ENCODE data around the gene CLCA1. TPM values are rescaled to one million over a fixed set of nuclear protein-coding genes. Genes with fewer than 3 reads are reported as not detected.

Gene CLCA1
- total and polyA plus RNA-seq, 8 donors: 0.05 to 0.44 (median 0.11) TPM; not detected in 5

DNA sequence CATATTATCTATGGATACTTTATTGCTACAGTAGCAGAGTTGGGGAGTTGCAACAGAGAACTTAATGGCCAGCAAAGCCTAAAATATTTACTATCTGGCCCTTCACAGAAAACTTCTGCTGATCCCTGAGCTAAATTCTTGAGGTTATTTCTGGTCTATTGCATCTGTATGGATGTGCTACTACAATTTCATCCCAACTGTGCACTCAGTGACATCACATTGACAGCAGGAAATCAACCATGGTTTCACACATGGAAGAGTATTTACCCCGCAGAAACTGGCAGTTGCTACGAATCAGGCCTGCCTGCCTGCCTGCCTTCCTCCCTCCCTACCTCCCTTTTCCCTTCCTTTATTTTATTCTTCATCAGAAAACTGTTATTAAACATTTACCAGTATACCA lies 32.7 kb upstream of the CLCA1 start:
- FAIRE-seq (no peak), DNase-seq (no peak), ATAC-seq (peak in 1 of 4 donors; percentile 51)
- intact Hi-C loops (cut with DNase I): no loop called here
- H3K9me3 ChIP-seq: no peaks in the 10 kb centered on the region
- H3K27ac ChIP-seq: no peak overlapping the region
- H3K4me1 ChIP-seq: no peaks in the 10 kb centered on the region
- no peaks in the 10 kb centered on the region for H3K27me3 ChIP-seq
- no peaks in the 10 kb centered on the region for H3K36me3 ChIP-seq
- 74 to 78% methylated on average over 2 of the region's 2 CpGs for WGBS, 2 donors
- no peak overlapping the region for H3K4me3 ChIP-seq
- TF ChIP-seq, protein P1, sequence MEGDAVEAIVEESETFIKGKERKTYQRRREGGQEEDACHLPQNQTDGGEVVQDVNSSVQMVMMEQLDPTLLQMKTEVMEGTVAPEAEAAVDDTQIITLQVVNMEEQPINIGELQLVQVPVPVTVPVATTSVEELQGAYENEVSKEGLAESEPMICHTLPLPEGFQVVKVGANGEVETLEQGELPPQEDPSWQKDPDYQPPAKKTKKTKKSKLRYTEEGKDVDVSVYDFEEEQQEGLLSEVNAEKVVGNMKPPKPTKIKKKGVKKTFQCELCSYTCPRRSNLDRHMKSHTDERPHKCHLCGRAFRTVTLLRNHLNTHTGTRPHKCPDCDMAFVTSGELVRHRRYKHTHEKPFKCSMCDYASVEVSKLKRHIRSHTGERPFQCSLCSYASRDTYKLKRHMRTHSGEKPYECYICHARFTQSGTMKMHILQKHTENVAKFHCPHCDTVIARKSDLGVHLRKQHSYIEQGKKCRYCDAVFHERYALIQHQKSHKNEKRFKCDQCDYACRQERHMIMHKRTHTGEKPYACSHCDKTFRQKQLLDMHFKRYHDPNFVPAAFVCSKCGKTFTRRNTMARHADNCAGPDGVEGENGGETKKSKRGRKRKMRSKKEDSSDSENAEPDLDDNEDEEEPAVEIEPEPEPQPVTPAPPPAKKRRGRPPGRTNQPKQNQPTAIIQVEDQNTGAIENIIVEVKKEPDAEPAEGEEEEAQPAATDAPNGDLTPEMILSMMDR (IDR thresholded peaks at IDR 0.05): no peak

DNA sequence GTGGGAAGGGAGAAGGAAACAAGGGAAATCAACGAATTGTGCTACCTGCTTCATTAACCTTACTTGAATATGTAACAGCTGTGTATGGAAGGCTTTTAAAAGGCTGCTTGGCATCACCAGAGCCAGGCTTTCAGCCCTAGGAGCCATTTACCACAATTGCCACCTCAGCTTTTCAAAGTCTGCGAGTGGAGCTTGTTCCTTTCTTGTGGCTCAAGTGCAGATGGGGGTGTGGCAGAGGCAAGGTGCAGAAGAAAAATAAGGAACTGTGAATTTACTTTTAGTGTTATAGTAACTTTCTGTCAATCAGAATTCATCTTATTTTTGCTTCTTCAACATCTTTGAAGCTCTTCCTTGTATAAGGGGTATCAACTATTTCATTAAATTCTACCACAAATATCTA lies 27.1 kb upstream of the CLCA1 start:
- DNase-seq: no peak
- intact Hi-C loops (cut with DNase I): no loop called here
- FAIRE-seq: no peak
- no peak overlapping the region for H3K27ac ChIP-seq
- no peaks in the 10 kb centered on the region for H3K36me3 ChIP-seq
- TF ChIP-seq, protein P1 (IDR thresholded peaks at IDR 0.05): no peak
- H3K27me3 ChIP-seq: no peaks in the 10 kb centered on the region
- H3K9me3 ChIP-seq: no peaks in the 10 kb centered on the region
- no peak for ATAC-seq
- H3K4me1 ChIP-seq: no peaks in the 10 kb centered on the region
- 54 to 63% methylated on average over 2 of the region's 2 CpGs for WGBS, 2 donors
- no peak overlapping the region for H3K4me3 ChIP-seq

DNA sequence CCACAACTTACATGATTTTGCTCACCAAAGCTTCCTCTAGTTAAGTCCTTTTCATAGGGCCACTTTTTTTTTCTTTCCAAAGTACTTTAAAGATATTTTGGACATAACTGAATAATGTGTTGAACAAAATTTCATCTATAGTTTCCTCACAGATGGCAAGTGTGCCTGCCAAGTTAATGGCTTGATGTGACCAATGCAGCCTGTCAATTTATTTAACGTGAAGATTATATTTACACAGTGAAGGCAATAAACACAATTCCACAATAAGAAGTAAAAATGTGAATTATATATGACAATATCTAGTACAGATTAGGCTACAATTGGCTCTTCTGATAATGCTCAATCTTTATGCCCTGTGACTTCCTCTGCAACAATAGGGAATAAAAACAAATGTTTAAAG lies 26.7 kb upstream of the CLCA1 start:
- TF ChIP-seq, protein P1 (IDR thresholded peaks at IDR 0.05): no peak
- no peak overlapping the region for H3K27ac ChIP-seq
- no peaks in the 10 kb centered on the region for H3K4me1 ChIP-seq
- no peak for ATAC-seq
- 26 to 37% methylated on average over 1 of the region's 1 CpG for WGBS, 2 donors
- intact Hi-C loops (cut with DNase I): no loop called here
- no peaks in the 10 kb centered on the region for H3K36me3 ChIP-seq
- H3K4me3 ChIP-seq: no peak overlapping the region
- H3K9me3 ChIP-seq: no peaks in the 10 kb centered on the region
- DNase-seq: no peak
- no peak for FAIRE-seq
- H3K27me3 ChIP-seq: no peaks in the 10 kb centered on the region

DNA sequence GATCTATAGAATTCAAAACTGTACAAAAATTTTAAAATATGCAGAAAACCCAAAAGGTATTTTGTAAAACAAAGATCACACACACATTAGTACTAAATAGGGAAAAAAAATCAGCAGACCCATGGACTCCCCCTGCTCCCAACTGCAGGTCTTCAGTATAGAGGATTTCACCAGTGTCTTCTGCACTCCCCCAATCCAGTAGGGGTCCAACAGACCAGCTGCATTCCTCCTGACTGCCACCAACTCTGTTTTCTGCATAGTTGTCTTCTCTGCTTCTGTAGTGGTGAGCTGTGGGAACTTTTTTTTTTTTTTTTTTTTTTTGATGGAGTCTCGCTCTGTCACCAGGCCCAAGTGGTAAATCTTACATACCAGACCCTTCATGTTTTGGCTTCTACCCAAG lies 22.8 kb upstream of the CLCA1 start:
- DNase-seq (no peak), FAIRE-seq (no peak), ATAC-seq (no peak)
- TF ChIP-seq, protein P1 (IDR thresholded peaks at IDR 0.05): no peak
- Histone ChIP-seq H3K4me3 (no peak overlapping the region), H3K36me3 (no peaks in the 10 kb centered on the region), H3K27me3 (no peaks in the 10 kb centered on the region), H3K4me1 (no peaks in the 10 kb centered on the region), H3K9me3 (no peaks in the 10 kb centered on the region), H3K27ac (no peak overlapping the region)
- WGBS, 2 donors: 92 to 100% methylated on average over 1 of the region's 1 CpG
- intact Hi-C loops (cut with DNase I): no loop called here

DNA sequence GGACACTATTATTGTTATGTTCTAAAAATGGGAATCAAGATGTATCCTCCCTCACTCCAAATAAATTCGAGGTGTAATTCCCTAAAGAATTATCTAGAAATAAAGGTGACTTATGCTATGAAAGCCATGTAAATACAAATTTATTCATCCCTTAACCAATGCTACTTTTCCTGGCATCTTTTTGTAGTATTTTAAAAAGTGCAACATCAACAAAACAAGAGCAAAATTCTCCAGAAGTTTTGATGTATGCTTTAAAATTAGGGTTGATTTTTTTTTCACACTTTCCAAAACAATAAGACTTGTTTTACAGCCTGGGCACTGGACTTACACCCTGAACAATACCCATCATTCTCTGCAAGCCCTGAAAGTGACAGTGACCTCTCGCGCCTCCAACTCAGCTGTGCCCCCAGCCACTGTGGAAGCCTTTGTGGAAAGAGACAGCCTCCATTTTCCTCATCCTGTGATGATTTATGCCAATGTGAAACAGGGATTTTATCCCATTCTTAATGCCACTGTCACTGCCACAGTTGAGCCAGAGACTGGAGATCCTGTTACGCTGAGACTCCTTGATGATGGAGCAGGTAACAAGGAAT lies 21.4 kb upstream of the CLCA1 start:
- no peaks in the 10 kb centered on the region for H3K36me3 ChIP-seq
- FAIRE-seq (no peak), DNase-seq (no peak), ATAC-seq (no peak)
- H3K27me3 ChIP-seq: no peaks in the 10 kb centered on the region
- no peak overlapping the region for H3K4me3 ChIP-seq
- intact Hi-C loops (cut with DNase I): no loop called here
- no peak overlapping the region for H3K27ac ChIP-seq
- H3K4me1 ChIP-seq: no peaks in the 10 kb centered on the region
- TF ChIP-seq, protein P1 (IDR thresholded peaks at IDR 0.05): no peak
- H3K9me3 ChIP-seq: no peaks in the 10 kb centered on the region
- WGBS, 2 donors: 62 to 74% methylated on average over 4 of the region's 4 CpGs

Measured in pancreas (tissue), 10 donors.